Measurements from ENCODE around the gene HSF5.

The HSF5 gene

GRCh38 chr17:58377661-58378060, 110.5 kb downstream of the HSF5 start:
- intact Hi-C loops (cut with micrococcal nuclease): loop anchor here (10.0 kb wide), 1 partner anchor 53 kb away; the partner anchor contains the start of gene TSPOAP1
- peaks cover 47% of the 10 kb centered on the region for H3K4me1 Mint-ChIP-seq (ENCODE audit: low read depth)

DNA sequence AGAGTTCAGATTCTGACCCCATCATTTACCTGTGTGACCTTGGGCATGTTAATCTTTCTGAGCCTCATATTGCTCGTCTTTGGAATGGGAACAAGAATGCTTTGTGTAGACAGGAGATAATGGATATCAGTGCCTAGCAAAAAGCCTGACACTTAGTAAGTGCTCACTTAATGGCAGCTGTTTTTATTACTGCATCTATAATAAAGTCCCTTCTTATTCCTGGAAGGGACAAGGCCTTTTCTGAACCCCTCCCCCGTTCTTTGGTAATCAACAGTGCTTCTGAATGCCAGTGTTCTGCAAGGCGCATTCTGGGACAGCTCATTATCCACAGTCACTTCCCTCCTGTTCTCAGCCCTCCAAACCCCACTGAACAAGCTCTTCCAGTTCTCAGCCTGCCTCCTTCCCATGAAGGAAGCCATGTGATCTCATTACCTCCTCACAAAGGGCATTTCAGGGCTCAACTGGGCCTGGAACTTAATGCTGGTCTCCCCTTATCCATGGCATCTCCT, 111.1 kb downstream of the HSF5 start:
- peaks cover 22% of the 10 kb centered on the region for H3K27me3 Mint-ChIP-seq
- H3K4me1 Mint-ChIP-seq (ENCODE audit: low read depth): peaks cover 42% of the 10 kb centered on the region
- H3K9me3 Mint-ChIP-seq: no peaks in the 10 kb centered on the region
- H3K4me3 Mint-ChIP-seq: no peak overlapping the region
- intact Hi-C loops (cut with micrococcal nuclease): loop anchor here (10.0 kb wide), 1 partner anchor 52 kb away; the partner anchor contains the start of gene TSPOAP1
- H3K27ac Mint-ChIP-seq: peak overlapping the region; percentile 23
- no peaks in the 10 kb centered on the region for H3K36me3 Mint-ChIP-seq (ENCODE audit: low read depth)

More at GRCh38 chr17:58377661-58378060, 110.5 kb downstream of the HSF5 start:
- Mint-ChIP-seq H3K9me3 (no peaks in the 10 kb centered on the region), H3K27ac (peak overlapping the region; percentile 23), H3K4me3 (no peak overlapping the region), H3K36me3 (ENCODE audit: low read depth) (no peaks in the 10 kb centered on the region), H3K27me3 (peaks cover 22% of the 10 kb centered on the region)

DNA sequence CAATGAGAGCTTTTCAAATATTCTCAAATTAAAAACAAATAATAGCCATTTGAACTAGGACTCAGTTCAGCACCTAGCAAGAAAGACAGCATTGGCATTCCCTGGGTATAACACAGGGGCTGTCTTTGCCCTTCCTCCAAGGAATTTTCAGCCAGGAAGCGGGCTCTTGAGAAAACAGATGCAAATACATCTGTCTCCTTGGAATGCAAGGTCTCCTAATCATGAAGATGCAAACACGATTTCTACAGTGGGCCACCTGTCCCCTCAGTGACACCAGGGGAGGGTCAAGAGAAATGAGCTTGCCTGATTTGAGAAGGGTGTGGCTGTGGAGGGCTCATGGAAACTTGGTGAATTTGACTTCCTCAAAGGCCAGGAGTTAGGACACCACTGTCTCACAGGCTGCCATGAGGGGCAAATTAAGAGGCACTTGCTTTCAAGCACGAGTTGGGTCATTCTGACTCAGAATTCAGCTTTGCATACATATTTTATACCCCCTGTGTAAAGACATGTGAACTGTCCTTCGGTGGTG, 111.7 kb downstream of the HSF5 start:
- Mint-ChIP-seq H3K9me3 (no peaks in the 10 kb centered on the region), H3K4me1 (ENCODE audit: low read depth) (peaks cover 37% of the 10 kb centered on the region), H3K27ac (peak overlapping the region; percentile 23)

GRCh38 chr17:58375811-58376210, 112.4 kb downstream of the HSF5 start:
- Mint-ChIP-seq H3K27me3 (peaks cover 17% of the 10 kb centered on the region), H3K27ac (peak overlapping the region; percentile 61), H3K9me3 (no peaks in the 10 kb centered on the region), H3K36me3 (ENCODE audit: low read depth) (no peaks in the 10 kb centered on the region), H3K4me3 (no peak overlapping the region), H3K4me1 (ENCODE audit: low read depth) (peaks cover 37% of the 10 kb centered on the region)
- intact Hi-C loops (cut with micrococcal nuclease): loop anchor here (10.0 kb wide), 1 partner anchor 51 kb away; the partner anchor contains the start of gene TSPOAP1

More for the DNA sequence above, 111.7 kb downstream of the HSF5 start:
- H3K4me3 Mint-ChIP-seq: no peak overlapping the region
- intact Hi-C loops (cut with micrococcal nuclease): loop anchor here (10.0 kb wide), 1 partner anchor 52 kb away; the partner anchor contains the start of gene TSPOAP1
- H3K27me3 Mint-ChIP-seq: peaks cover 19% of the 10 kb centered on the region
- H3K36me3 Mint-ChIP-seq (ENCODE audit: low read depth): no peaks in the 10 kb centered on the region

DNA sequence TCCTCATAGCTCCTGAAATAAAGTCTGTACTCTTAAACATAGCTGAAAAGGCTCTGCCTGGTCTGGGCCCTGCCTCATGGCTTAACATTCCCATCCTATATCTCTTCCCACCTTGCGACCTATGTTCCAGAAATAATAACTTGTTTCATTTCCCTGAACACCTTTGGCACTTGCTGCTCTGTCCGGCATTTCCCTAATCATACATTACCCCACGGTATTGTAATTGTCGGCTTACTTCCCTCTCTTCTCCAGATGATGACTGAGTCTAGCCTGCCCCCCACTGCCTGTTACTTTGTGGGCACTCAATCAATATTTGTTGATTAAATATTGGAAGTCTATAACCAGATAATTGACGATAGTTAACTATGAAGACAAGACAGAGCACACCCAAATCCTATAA, 113.0 kb downstream of the HSF5 start:
- Mint-ChIP-seq H3K27ac (peak overlapping the region; percentile 61), H3K27me3 (peaks cover 18% of the 10 kb centered on the region), H3K4me1 (ENCODE audit: low read depth) (peaks cover 37% of the 10 kb centered on the region), H3K4me3 (no peak overlapping the region), H3K36me3 (ENCODE audit: low read depth) (no peaks in the 10 kb centered on the region), H3K9me3 (no peaks in the 10 kb centered on the region)
- intact Hi-C loops (cut with micrococcal nuclease): loop anchor here (10.0 kb wide), 1 partner anchor 50 kb away; the partner anchor contains the start of gene TSPOAP1

DNA sequence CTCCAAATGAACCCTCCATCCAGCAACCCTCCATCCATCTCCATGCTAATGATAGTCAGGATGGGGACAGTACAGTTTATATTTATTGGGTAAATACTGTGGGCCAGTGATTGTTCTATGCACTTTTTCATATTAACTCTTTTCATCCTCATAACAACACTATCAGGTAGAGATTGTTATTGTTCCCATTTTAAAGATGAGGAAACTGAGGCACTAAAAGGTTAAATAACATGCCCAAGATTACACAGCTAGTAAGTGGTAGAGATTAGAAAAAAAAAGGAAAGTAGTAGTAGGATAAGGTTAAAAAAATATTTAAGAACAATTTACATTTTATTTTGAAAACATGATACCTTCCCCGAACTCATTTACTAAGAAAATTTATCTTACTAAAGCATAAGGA, 114.3 kb downstream of the HSF5 start:
- intact Hi-C loops (cut with micrococcal nuclease): loop anchor here (10.0 kb wide), 1 partner anchor 49 kb away; the partner anchor contains the start of gene TSPOAP1
- Mint-ChIP-seq H3K4me3 (no peak overlapping the region), H3K36me3 (ENCODE audit: low read depth) (no peaks in the 10 kb centered on the region), H3K27me3 (peaks cover 16% of the 10 kb centered on the region), H3K9me3 (no peaks in the 10 kb centered on the region), H3K27ac (no peak overlapping the region), H3K4me1 (ENCODE audit: low read depth) (peaks cover 38% of the 10 kb centered on the region)

GRCh38 chr17:58373003-58373402, 115.2 kb downstream of the HSF5 start:
- no peaks in the 10 kb centered on the region for H3K36me3 Mint-ChIP-seq (ENCODE audit: low read depth)
- no peaks in the 10 kb centered on the region for H3K9me3 Mint-ChIP-seq
- H3K27ac Mint-ChIP-seq: no peak overlapping the region
- H3K27me3 Mint-ChIP-seq: peaks cover 14% of the 10 kb centered on the region
- intact Hi-C loops (cut with micrococcal nuclease): loop anchor here (10.0 kb wide), 1 partner anchor 48 kb away; the partner anchor contains the start of gene TSPOAP1
- H3K4me1 Mint-ChIP-seq (ENCODE audit: low read depth): peaks cover 38% of the 10 kb centered on the region
- H3K4me3 Mint-ChIP-seq: no peak overlapping the region

DNA sequence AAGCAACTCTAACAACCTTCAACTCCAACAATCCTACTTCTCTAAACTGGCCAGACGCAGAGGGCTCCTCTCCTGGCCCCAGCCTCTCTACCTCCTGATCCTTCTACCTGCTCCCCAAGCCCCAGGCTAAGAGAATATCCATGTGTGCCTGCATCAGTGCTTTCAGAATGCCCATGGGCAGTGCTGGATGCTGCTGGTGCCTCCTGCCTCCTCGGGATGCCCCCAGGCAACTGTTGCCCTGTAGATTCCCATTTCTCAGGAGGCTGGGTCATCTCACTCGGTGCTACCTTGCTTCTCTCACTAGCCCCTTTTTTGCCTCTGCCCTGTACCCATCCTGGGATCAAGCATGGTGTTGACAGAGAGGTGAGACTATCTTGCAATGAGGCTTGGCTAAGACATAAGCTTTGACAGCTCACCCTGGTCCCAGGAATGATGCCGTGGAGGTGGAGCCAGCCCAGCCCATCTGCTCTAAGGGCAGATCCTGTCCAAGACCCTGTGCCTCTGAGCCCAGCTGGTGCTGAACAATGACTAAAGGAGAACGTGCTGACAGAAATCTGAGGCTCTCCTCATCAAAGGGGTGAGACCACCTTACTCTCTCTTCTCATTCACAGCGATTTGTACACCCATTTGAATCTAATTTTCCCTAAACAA, 116.8 kb downstream of the HSF5 start:
- Mint-ChIP-seq H3K36me3 (ENCODE audit: low read depth) (no peaks in the 10 kb centered on the region), H3K27me3 (peaks cover 14% of the 10 kb centered on the region), H3K4me3 (no peak overlapping the region), H3K27ac (no peak overlapping the region), H3K4me1 (ENCODE audit: low read depth) (peaks cover 25% of the 10 kb centered on the region), H3K9me3 (no peaks in the 10 kb centered on the region)
- intact Hi-C loops (cut with micrococcal nuclease): loop anchor here (10.0 kb wide), 1 partner anchor 47 kb away; the partner anchor contains the start of gene TSPOAP1

- peaks cover 14% of the 10 kb centered on the region for H3K27me3 Mint-ChIP-seq
- H3K9me3 Mint-ChIP-seq: no peaks in the 10 kb centered on the region
- H3K36me3 Mint-ChIP-seq (ENCODE audit: low read depth): no peaks in the 10 kb centered on the region
- H3K4me3 Mint-ChIP-seq: no peak overlapping the region
- peaks cover 20% of the 10 kb centered on the region for H3K4me1 Mint-ChIP-seq (ENCODE audit: low read depth)
- H3K27ac Mint-ChIP-seq: no peak overlapping the region
- intact Hi-C loops (cut with micrococcal nuclease): loop anchor here (10.0 kb wide), 1 partner anchor 46 kb away; the partner anchor contains the start of gene TSPOAP1
These were observed 117.5 kb downstream of the HSF5 start for GRCh38 chr17:58370716-58371115.

DNA sequence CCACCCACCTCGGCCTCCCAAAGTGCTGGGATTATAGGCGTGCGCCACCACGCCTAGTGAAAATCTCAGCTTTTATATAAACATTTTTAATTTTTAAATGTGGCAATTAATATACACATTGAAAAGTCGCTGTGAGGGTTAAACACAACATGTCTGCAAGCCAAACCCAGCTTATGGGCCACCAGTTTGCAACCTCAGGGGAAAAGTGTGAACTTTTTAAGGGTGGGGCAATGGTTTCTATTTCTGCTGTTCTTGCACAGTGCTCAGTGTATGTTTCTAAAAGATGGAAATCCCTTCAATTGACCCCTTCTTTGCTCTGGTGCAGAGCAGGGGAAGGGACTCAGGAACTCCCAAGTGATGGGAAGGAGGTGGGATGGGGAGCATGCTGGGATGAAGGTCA, 117.9 kb downstream of the HSF5 start:
- peaks cover 14% of the 10 kb centered on the region for H3K27me3 Mint-ChIP-seq
- no peak overlapping the region for H3K27ac Mint-ChIP-seq
- no peaks in the 10 kb centered on the region for H3K36me3 Mint-ChIP-seq (ENCODE audit: low read depth)
- no peaks in the 10 kb centered on the region for H3K9me3 Mint-ChIP-seq
- no peak overlapping the region for H3K4me3 Mint-ChIP-seq
- intact Hi-C loops (cut with micrococcal nuclease): loop anchor here (10.0 kb wide), 1 partner anchor 46 kb away; the partner anchor contains the start of gene TSPOAP1
- H3K4me1 Mint-ChIP-seq (ENCODE audit: low read depth): peaks cover 16% of the 10 kb centered on the region
